ENCODE data around the gene RNF130.

DNA sequence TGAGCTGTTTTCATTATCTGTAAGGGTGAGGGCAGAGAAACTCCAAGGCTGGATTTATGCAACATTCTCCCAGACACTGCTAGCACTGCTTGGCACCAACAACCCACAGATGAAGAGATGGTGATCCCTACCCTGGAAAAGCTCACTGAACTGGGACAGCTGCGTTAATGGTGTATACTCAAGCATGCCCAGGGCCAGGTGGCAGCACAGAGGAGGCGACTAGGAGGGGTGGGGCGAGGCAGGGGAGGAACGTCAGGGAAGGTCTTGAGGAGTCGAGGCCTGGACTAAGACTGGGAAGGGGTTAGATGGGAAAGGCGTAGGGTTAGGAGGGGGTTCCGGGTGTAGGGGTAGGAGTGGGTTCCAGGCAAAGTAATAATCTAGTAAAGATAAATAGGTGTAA lies 90.8 kb downstream of the RNF130 start:
- TF ChIP-seq TCF12 (IDR thresholded peaks at IDR 0.05; ENCODE audit: low read depth) (no peak), CEBPB (IDR thresholded peaks at IDR 0.05) (no peak), RAD21 (IDR thresholded peaks at IDR 0.05; ENCODE audit: low read depth) (no peak), YY1 (IDR thresholded peaks at IDR 0.05; ENCODE audit: low read depth) (no peak), EGR1 (IDR thresholded peaks at IDR 0.05) (no peak)
- TF ChIP-seq, protein P1, sequence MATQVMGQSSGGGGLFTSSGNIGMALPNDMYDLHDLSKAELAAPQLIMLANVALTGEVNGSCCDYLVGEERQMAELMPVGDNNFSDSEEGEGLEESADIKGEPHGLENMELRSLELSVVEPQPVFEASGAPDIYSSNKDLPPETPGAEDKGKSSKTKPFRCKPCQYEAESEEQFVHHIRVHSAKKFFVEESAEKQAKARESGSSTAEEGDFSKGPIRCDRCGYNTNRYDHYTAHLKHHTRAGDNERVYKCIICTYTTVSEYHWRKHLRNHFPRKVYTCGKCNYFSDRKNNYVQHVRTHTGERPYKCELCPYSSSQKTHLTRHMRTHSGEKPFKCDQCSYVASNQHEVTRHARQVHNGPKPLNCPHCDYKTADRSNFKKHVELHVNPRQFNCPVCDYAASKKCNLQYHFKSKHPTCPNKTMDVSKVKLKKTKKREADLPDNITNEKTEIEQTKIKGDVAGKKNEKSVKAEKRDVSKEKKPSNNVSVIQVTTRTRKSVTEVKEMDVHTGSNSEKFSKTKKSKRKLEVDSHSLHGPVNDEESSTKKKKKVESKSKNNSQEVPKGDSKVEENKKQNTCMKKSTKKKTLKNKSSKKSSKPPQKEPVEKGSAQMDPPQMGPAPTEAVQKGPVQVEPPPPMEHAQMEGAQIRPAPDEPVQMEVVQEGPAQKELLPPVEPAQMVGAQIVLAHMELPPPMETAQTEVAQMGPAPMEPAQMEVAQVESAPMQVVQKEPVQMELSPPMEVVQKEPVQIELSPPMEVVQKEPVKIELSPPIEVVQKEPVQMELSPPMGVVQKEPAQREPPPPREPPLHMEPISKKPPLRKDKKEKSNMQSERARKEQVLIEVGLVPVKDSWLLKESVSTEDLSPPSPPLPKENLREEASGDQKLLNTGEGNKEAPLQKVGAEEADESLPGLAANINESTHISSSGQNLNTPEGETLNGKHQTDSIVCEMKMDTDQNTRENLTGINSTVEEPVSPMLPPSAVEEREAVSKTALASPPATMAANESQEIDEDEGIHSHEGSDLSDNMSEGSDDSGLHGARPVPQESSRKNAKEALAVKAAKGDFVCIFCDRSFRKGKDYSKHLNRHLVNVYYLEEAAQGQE (IDR thresholded peaks at IDR 0.05; ENCODE audit: low read depth) = no peak
